SK-N-SH (cell line): ENCODE results near the gene RBP2. TPM values are rescaled to one million over a fixed set of nuclear protein-coding genes. Genes with fewer than 3 reads are reported as not detected.

Experiments used
- CTCF ChIA-PET: fragments of 300-600, 350-600 bp; formaldehyde crosslinking; extraction: SDS; loops from one replicate; lab custom pipeline; 2021; lab: Yijun Ruan, JAX
- POLR2A ChIA-PET: fragments of 350-600 bp; sonication (Branson Sonifier 250); formaldehyde crosslinking; extraction: SDS; loops from one replicate; lab custom pipeline; 2020; ENCODE audit warnings: antibody characterized with exemption, inconsistent platforms; lab: Yijun Ruan, JAX
- DNase-seq: peaks from one replicate; pipeline ENCODE4 v3.0.0; 2012
- H2AFZ ChIP-seq: fragments of 200-600 bp; sonication (generic); 2 replicates; pipeline ENCODE4 v1.8.1; 2016; ENCODE audit warnings: antibody characterized with exemption, mild to moderate bottlenecking, low read depth
- H3F3A ChIP-seq: fragments of 200-600 bp; sonication (generic); replicated peaks from 2 replicates; pipeline ENCODE3; 2016; ENCODE audit warnings: antibody characterized with exemption, mild to moderate bottlenecking; ENCODE audit not compliant: insufficient read depth
- H3K27ac ChIP-seq, 2 experiments: fragments of 200-500 bp in 1 of 2; fragments of 200-600 bp in 1 of 2; sonication (Bioruptor generic) in 1 of 2; sonication (generic), shearing (Covaris generic) in 1 of 2; 2 replicates each; pipeline versions ENCODE4 v1.5.1 to v1.6.1; 2014 to 2016; ENCODE audit warnings: low read depth in 2 of 2, inconsistent platforms in 1 of 2, low read length in 1 of 2, mild to moderate bottlenecking in 1 of 2, mixed read lengths in 1 of 2
- H3K27me3 ChIP-seq: fragments of 200-600 bp; sonication (generic), shearing (Covaris generic); 2 replicates; pipeline ENCODE4 v1.6.1; 2016; ENCODE audit warnings: mixed run types; ENCODE audit not compliant: insufficient read depth
- H3K36me3 ChIP-seq, 2 experiments: fragments of 200-500 bp in 1 of 2; fragments of 200-600 bp in 1 of 2; sonication (Bioruptor generic) in 1 of 2; sonication (generic) in 1 of 2; replicated peaks in 1 of 2; 2 replicates each; pipeline versions ENCODE3 to v1.5.1; 2014 to 2016; ENCODE audit warnings: low read length in 1 of 2, mild to moderate bottlenecking in 1 of 2; ENCODE audit not compliant: insufficient read depth in 2 of 2, control insufficient read depth in 1 of 2
- H3K4me1 ChIP-seq, 2 experiments: fragments of 200-500 bp in 1 of 2; fragments of 200-600 bp in 1 of 2; sonication (Bioruptor generic) in 1 of 2; sonication (generic), shearing (Covaris generic) in 1 of 2; 2 replicates each; pipeline versions ENCODE4 v1.5.1 to v1.6.1; 2014 to 2016; ENCODE audit warnings: low read depth in 1 of 2, low read length in 1 of 2, mixed run types in 1 of 2; ENCODE audit not compliant: insufficient read depth in 2 of 2, control insufficient read depth in 1 of 2
- H3K4me2 ChIP-seq: fragments of 200-600 bp; sonication (generic), shearing (Covaris generic); 2 replicates; pipeline ENCODE4 v1.6.1; 2017; ENCODE audit warnings: mixed run types
- H3K4me3 ChIP-seq, 2 experiments: fragments of 200-500 bp in 1 of 2; fragments of 200-600 bp in 1 of 2; sonication (Bioruptor generic) in 1 of 2; sonication (generic), shearing (Covaris generic) in 1 of 2; 2 replicates each; pipeline versions ENCODE4 v1.5.1 to v1.8.1; 2014 to 2016; ENCODE audit warnings: low read depth in 2 of 2, inconsistent platforms in 1 of 2, low read length in 1 of 2, mild to moderate bottlenecking in 1 of 2, mixed read lengths in 1 of 2, moderate library complexity in 1 of 2
- H3K79me2 ChIP-seq: fragments of 200-600 bp; sonication (generic); 2 replicates; pipeline ENCODE4 v1.8.1; 2017; ENCODE audit warnings: mild to moderate bottlenecking; ENCODE audit not compliant: insufficient read depth
- H3K9ac ChIP-seq: fragments of 200-600 bp; sonication (generic); 2 replicates; pipeline ENCODE4 v1.6.1; 2017; ENCODE audit warnings: mixed run types
- H3K9me2 ChIP-seq: fragments of 200-600 bp; sonication (generic); 2 replicates; pipeline ENCODE4 v1.6.1; 2017; ENCODE audit warnings: mixed run types
- H3K9me3 ChIP-seq: fragments of 200-600 bp; sonication (generic); 2 replicates; pipeline ENCODE4 v1.6.1; 2017; ENCODE audit warnings: mixed run types, mild to moderate bottlenecking, moderate library complexity
- H4K20me1 ChIP-seq: fragments of 200-600 bp; sonication (generic); 2 replicates; pipeline ENCODE4 v1.6.1; 2017; ENCODE audit warnings: mild to moderate bottlenecking, mixed run types; ENCODE audit not compliant: insufficient read depth
- EP300 ChIP-seq, 2 experiments: IDR thresholded peaks; 2 replicates each; pipeline versions ENCODE4 v1.4.0 to v1.6.1; 2012; ENCODE audit warnings: borderline replicate concordance in 1 of 2, low read depth in 1 of 2, low read length in 1 of 2
- EZH2phosphoT487 ChIP-seq: fragments of 200-600 bp; sonication (generic); IDR thresholded peaks from 2 replicates; pipeline ENCODE4 v1.6.1; 2017; ENCODE audit warnings: low read depth, mixed run types, mild to moderate bottlenecking, antibody characterized with exemption, moderate library complexity, borderline replicate concordance
- FOXJ3 ChIP-seq: sonication (generic); formaldehyde crosslinking; IDR thresholded peaks from 2 replicates; pipeline ENCODE4 v1.5.1; 2020; ENCODE audit warnings: mild to moderate bottlenecking, missing genetic modification reagents
- GATA2 ChIP-seq: sonication (generic); formaldehyde crosslinking; IDR thresholded peaks from 2 replicates; pipeline ENCODE4 v1.5.0; 2020; ENCODE audit warnings: mild to moderate bottlenecking, missing genetic modification reagents
- MEF2A ChIP-seq: IDR thresholded peaks from 2 replicates; pipeline ENCODE4 v1.4.0; 2012; ENCODE audit warnings: low read depth, borderline replicate concordance
- MXI1 ChIP-seq: IDR thresholded peaks from 2 replicates; pipeline ENCODE4 v1.6.1; 2012; ENCODE audit warnings: mild to moderate bottlenecking, low read depth, low read length, improper control_type of control experiment
- RAD21 ChIP-seq: IDR thresholded peaks from 2 replicates; pipeline ENCODE4 v1.6.1; 2012; ENCODE audit warnings: mild to moderate bottlenecking, low read length
- RCOR1 ChIP-seq: fragments of 150-350 bp; IDR thresholded peaks from 2 replicates; pipeline ENCODE4 v1.6.1; 2017; ENCODE audit warnings: antibody characterized with exemption, low read length
- SMC3 ChIP-seq: IDR thresholded peaks from 2 replicates; pipeline ENCODE4 v1.6.1; 2012; ENCODE audit warnings: low read depth, low read length, improper control_type of control experiment
- TAF1 ChIP-seq: IDR thresholded peaks from 2 replicates; pipeline ENCODE4 v1.6.1; 2012; ENCODE audit warnings: low read depth, mild to moderate bottlenecking, low read length, moderate library complexity, borderline replicate concordance
- TCF12 ChIP-seq: IDR thresholded peaks from 2 replicates; pipeline ENCODE4 v1.4.0; 2012
- WGBS: methylation state at CpG from one replicate; pipeline ENCODE4 v1.1.6; 2017; ENCODE audit warnings: low lambda C conversion rate; 5-methylcytosine and 5-hydroxymethylcytosine counted together
- polyA plus RNA-seq, 3 experiments: library from polyadenylated mRNA; depleted of rRNA; stranded (reverse); fragments of >200 nt; gene quantifications; 2 replicates each; pipeline ENCODE4 v1.2.3, GENCODE V29; 2012
- TF ChIP-seq, protein P1 (sequence below): IDR thresholded peaks from 2 replicates; pipeline ENCODE4 v1.4.0; 2012; ENCODE audit warnings: low read depth, borderline replicate concordance
- TF ChIP-seq, protein P2 (sequence below): IDR thresholded peaks from 2 replicates; pipeline ENCODE4 v1.6.1; 2012; ENCODE audit warnings: mild to moderate bottlenecking, low read depth, low read length, moderate library complexity
- TF ChIP-seq, protein P3 (sequence below): fragments of 200-600 bp; sonication (generic); IDR thresholded peaks from 2 replicates; pipeline ENCODE4 v1.6.1; 2017; ENCODE audit warnings: antibody characterized with exemption, mild to moderate bottlenecking, moderate library complexity
- TF ChIP-seq, protein P4 (sequence below): fragments of 150-350 bp; IDR thresholded peaks from 2 replicates; pipeline ENCODE4 v1.6.1; 2017; ENCODE audit warnings: antibody characterized with exemption, low read length, low read depth, borderline replicate concordance

RBP2 gene
- polyA plus RNA-seq, 1 of the 3 experiments (the other 2 are of a cell fraction), result not detected

DNA sequence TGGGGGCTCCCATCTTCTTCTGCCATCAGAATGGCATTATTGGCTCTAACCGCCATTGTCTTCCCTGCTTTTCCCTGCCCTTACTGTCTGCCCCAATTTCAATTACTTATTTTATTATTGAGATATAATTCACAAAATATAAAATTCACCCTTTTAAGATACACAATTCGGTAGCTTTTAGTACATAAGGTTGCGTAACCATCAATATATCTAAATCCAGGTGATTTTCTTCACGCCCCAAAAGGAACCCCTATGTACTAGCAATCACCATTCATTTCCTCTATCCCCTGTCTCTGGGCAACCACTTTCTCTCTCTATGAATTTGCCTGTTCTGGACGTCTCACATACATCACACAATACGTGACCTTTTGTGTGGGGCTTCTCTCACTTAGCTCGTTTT lies 18.0 kb downstream of the RBP2 start:
- H3K79me2 ChIP-seq, result no peaks in the 10 kb centered on the region
- CTCF ChIA-PET, result no interaction called here
- WGBS, result 54% methylated on average over 7 of the region's 7 CpGs

DNA sequence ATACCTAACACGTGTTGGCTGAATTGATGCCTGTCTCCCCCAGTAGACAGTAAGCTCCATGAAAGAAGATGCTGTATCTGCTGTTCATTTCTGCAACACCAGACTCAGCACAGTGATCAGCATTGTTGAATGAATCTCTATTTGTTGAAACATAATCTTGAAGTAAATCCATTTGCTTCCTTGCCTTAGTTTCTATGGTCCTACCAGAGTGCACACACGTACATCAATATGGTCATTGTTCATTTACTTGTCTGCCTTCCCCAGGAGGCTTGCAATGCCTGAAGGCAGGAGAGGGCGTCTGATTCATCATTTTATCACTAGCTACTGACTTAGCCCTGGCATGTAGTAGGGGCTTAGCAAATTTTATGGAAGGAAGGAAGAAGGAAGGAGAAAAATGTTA lies 19.2 kb downstream of the RBP2 start:
- Histone ChIP-seq H3K9ac (no peak overlapping the region), H3K4me2 (no peak overlapping the region), H3K27me3 (no peaks in the 10 kb centered on the region), H3K9me3 (no peaks in the 10 kb centered on the region), H3K79me2 (no peaks in the 10 kb centered on the region), H3K9me2 (no peaks in the 10 kb centered on the region), H2AFZ (no peak overlapping the region), H3K27ac (no peak overlapping the region), H3K36me3 (no peaks in the 10 kb centered on the region), H3F3A (no peaks in the 10 kb centered on the region), H3K4me1 (peaks cover 0 to 9% of the 10 kb centered on the region in 2 experiments; a peak in 2 of 4 replicates), H3K4me3 (no peak overlapping the region), H4K20me1 (no peaks in the 10 kb centered on the region)
- CTCF ChIA-PET, result interaction anchor here (0.8 to 2.7 kb wide), 2 partner anchors 29 to 105 kb away, joined by 4 to 12 read pairs; no protein-coding TSS in a partner anchor
- POLR2A ChIA-PET, result no interaction called here
- DNase-seq, result no peak
- 48% methylated on average over 3 of the region's 3 CpGs for WGBS
- TF ChIP-seq RAD21 (no peak), RCOR1 (no peak), TAF1 (no peak), TCF12 (no peak), EZH2phosphoT487 (no peak), GATA2 (no peak)
- TF ChIP-seq, protein P1, sequence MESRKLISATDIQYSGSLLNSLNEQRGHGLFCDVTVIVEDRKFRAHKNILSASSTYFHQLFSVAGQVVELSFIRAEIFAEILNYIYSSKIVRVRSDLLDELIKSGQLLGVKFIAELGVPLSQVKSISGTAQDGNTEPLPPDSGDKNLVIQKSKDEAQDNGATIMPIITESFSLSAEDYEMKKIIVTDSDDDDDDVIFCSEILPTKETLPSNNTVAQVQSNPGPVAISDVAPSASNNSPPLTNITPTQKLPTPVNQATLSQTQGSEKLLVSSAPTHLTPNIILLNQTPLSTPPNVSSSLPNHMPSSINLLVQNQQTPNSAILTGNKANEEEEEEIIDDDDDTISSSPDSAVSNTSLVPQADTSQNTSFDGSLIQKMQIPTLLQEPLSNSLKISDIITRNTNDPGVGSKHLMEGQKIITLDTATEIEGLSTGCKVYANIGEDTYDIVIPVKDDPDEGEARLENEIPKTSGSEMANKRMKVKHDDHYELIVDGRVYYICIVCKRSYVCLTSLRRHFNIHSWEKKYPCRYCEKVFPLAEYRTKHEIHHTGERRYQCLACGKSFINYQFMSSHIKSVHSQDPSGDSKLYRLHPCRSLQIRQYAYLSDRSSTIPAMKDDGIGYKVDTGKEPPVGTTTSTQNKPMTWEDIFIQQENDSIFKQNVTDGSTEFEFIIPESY, result no peak
- TF ChIP-seq, protein P2, sequence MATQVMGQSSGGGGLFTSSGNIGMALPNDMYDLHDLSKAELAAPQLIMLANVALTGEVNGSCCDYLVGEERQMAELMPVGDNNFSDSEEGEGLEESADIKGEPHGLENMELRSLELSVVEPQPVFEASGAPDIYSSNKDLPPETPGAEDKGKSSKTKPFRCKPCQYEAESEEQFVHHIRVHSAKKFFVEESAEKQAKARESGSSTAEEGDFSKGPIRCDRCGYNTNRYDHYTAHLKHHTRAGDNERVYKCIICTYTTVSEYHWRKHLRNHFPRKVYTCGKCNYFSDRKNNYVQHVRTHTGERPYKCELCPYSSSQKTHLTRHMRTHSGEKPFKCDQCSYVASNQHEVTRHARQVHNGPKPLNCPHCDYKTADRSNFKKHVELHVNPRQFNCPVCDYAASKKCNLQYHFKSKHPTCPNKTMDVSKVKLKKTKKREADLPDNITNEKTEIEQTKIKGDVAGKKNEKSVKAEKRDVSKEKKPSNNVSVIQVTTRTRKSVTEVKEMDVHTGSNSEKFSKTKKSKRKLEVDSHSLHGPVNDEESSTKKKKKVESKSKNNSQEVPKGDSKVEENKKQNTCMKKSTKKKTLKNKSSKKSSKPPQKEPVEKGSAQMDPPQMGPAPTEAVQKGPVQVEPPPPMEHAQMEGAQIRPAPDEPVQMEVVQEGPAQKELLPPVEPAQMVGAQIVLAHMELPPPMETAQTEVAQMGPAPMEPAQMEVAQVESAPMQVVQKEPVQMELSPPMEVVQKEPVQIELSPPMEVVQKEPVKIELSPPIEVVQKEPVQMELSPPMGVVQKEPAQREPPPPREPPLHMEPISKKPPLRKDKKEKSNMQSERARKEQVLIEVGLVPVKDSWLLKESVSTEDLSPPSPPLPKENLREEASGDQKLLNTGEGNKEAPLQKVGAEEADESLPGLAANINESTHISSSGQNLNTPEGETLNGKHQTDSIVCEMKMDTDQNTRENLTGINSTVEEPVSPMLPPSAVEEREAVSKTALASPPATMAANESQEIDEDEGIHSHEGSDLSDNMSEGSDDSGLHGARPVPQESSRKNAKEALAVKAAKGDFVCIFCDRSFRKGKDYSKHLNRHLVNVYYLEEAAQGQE, result no peak

More for the DNA sequence above, 18.0 kb downstream of the RBP2 start:
- Histone ChIP-seq H3K27ac (no peak overlapping the region), H4K20me1 (no peaks in the 10 kb centered on the region), H3K9ac (no peak overlapping the region), H3K4me1 (peaks cover 0 to 9% of the 10 kb centered on the region in 2 experiments; a peak in 2 of 4 replicates), H3K27me3 (no peaks in the 10 kb centered on the region), H3K9me2 (no peaks in the 10 kb centered on the region), H3K36me3 (no peaks in the 10 kb centered on the region), H3K9me3 (no peaks in the 10 kb centered on the region), H2AFZ (no peak overlapping the region), H3K4me2 (no peak overlapping the region), H3K4me3 (no peak overlapping the region), H3F3A (no peaks in the 10 kb centered on the region)
- POLR2A ChIA-PET, result no interaction called here
- no peak for DNase-seq
- TF ChIP-seq GATA2 (no peak), FOXJ3 (CRISPR knock-in tag) (no peak), MEF2A (no peak), SMC3 (no peak), MXI1 (no peak), EP300 (IDR thresholded peaks at IDR 0.05; ENCODE audit: borderline replicate concordance in 1 of 2, low read depth in 1 of 2, low read length in 1 of 2) (no peak)
- TF ChIP-seq, protein P1, result no peak
- TF ChIP-seq, protein P3, sequence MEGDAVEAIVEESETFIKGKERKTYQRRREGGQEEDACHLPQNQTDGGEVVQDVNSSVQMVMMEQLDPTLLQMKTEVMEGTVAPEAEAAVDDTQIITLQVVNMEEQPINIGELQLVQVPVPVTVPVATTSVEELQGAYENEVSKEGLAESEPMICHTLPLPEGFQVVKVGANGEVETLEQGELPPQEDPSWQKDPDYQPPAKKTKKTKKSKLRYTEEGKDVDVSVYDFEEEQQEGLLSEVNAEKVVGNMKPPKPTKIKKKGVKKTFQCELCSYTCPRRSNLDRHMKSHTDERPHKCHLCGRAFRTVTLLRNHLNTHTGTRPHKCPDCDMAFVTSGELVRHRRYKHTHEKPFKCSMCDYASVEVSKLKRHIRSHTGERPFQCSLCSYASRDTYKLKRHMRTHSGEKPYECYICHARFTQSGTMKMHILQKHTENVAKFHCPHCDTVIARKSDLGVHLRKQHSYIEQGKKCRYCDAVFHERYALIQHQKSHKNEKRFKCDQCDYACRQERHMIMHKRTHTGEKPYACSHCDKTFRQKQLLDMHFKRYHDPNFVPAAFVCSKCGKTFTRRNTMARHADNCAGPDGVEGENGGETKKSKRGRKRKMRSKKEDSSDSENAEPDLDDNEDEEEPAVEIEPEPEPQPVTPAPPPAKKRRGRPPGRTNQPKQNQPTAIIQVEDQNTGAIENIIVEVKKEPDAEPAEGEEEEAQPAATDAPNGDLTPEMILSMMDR, result no peak
- TF ChIP-seq, protein P4, sequence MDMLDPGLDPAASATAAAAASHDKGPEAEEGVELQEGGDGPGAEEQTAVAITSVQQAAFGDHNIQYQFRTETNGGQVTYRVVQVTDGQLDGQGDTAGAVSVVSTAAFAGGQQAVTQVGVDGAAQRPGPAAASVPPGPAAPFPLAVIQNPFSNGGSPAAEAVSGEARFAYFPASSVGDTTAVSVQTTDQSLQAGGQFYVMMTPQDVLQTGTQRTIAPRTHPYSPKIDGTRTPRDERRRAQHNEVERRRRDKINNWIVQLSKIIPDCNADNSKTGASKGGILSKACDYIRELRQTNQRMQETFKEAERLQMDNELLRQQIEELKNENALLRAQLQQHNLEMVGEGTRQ, result no peak
